Smooth muscle cell of the pulmonary artery (primary cell): ENCODE results near the gene PTGR1. TPM values are rescaled to one million over a fixed set of nuclear protein-coding genes. Genes with fewer than 3 reads are reported as not detected.

ENCODE experiments used
- total RNA-seq: library from RNA; depleted of rRNA; stranded (reverse); fragments of >200 nt; gene quantifications from 2 replicates; pipeline ENCODE4 v1.2.3, GENCODE V29; 2014

Gene PTGR1
- total RNA-seq = 60.3 and 67.4 TPM in 2 replicates

GRCh38 chr9:111599092-111599954 lies at the start of gene PTGR1:
Gene PTGR1, minus strand, starts transcription at chr9:111599647. Its CDS starts 2,225 bp downstream, at chr9:111597422.

GRCh38 chr9:111631214-111631971 lies 31.9 kb upstream of the PTGR1 start, which contains the start of gene DNAJC25:
Gene DNAJC25, plus strand, starts transcription at chr9:111631334. Its CDS starts 74 bp downstream, at chr9:111631408.

GRCh38 chr9:111525056-111525977 lies 74.1 kb downstream of the PTGR1 start, which contains the start of gene ZNF483:
Gene ZNF483, plus strand, starts transcription at chr9:111525179. Its CDS starts 2,217 bp downstream, at chr9:111527396.

Other genes starting within 250 kb of the PTGR1 start
- gene ECPAS, start 115.3 kb downstream of the PTGR1 start, total RNA-seq = 129 and 149 TPM in 2 replicates
- gene ZNF483, start 74.5 kb downstream of the PTGR1 start, total RNA-seq = 1.1 and 1.6 TPM in 2 replicates
- gene DNAJC25, start 31.7 kb upstream of the PTGR1 start, total RNA-seq = 8.1 and 8.8 TPM in 2 replicates
- 49.0 and 63.9 TPM in 2 replicates for gene GNG10, start 62.0 kb upstream of the PTGR1 start, total RNA-seq
- gene SHOC1, start 195.3 kb upstream of the PTGR1 start, total RNA-seq = under 0.01 TPM in 1 of 2 replicates, not detected in the other